ENCODE measurements around the gene PKHD1. TPM values are rescaled to one million over a fixed set of nuclear protein-coding genes. Genes with fewer than 3 reads are reported as not detected.

PKHD1 gene
- total RNA-seq, 1 donor from 2014 or later = not detected

GRCh38 chr6:51613558-51613957 is 473.9 kb downstream of the PKHD1 start:
- no peak for DNase-seq (ENCODE audit: low spot score)
- Mint-ChIP-seq H3K4me1 (ENCODE audit: low read depth) (no peaks in the 10 kb centered on the region), H3K27me3 (ENCODE audit: low read depth) (no peaks in the 10 kb centered on the region), H3K27ac (no peak overlapping the region), H3K4me3 (ENCODE audit: low read depth) (no peak overlapping the region), H3K9me3 (no peaks in the 10 kb centered on the region), H3K36me3 (ENCODE audit: low read depth) (no peaks in the 10 kb centered on the region)
- intact Hi-C loops (cut with micrococcal nuclease) = no loop called here

- no peaks in the 10 kb centered on the region for H3K27me3 Mint-ChIP-seq (ENCODE audit: low read depth)
- intact Hi-C loops (cut with micrococcal nuclease) = no loop called here
- H3K4me1 Mint-ChIP-seq (ENCODE audit: low read depth) = no peaks in the 10 kb centered on the region
- H3K27ac Mint-ChIP-seq = no peak overlapping the region
- no peak overlapping the region for H3K4me3 Mint-ChIP-seq (ENCODE audit: low read depth)
- no peaks in the 10 kb centered on the region for H3K9me3 Mint-ChIP-seq
- DNase-seq (ENCODE audit: low spot score) = no peak
- H3K36me3 Mint-ChIP-seq (ENCODE audit: low read depth) = no peaks in the 10 kb centered on the region
Observed at GRCh38 chr6:51608932-51609331, 478.5 kb downstream of the PKHD1 start.

- no peak for DNase-seq (ENCODE audit: low spot score)
- H3K27me3 Mint-ChIP-seq (ENCODE audit: low read depth) = no peaks in the 10 kb centered on the region
- H3K4me3 Mint-ChIP-seq (ENCODE audit: low read depth) = no peak overlapping the region
- no peaks in the 10 kb centered on the region for H3K4me1 Mint-ChIP-seq (ENCODE audit: low read depth)
- no peak overlapping the region for H3K27ac Mint-ChIP-seq
- H3K9me3 Mint-ChIP-seq = no peaks in the 10 kb centered on the region
- intact Hi-C loops (cut with micrococcal nuclease) = no loop called here
- no peaks in the 10 kb centered on the region for H3K36me3 Mint-ChIP-seq (ENCODE audit: low read depth)
Observed at GRCh38 chr6:51608383-51608782, 479.0 kb downstream of the PKHD1 start.

DNA sequence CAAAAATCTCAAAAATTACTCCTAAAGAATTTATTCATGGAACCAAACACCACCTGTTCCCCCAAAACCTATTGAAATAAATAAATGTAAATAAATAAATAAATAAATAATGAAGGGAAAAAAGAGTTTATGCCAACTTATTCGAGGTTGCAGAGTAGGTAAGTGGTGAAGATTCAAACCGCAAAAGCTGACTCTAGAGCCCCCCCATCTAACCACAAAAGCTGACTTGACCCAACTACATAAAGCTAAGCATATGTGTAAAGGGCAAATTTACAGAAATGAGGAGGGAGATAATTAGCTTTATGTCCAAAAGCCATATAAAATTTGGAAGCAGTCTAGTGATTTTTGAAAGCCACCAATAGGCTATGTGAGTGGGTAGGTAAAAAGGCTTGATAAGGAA is 486.9 kb downstream of the PKHD1 start:
- Mint-ChIP-seq H3K36me3 (ENCODE audit: low read depth) (no peaks in the 10 kb centered on the region), H3K9me3 (peaks cover 7% of the 10 kb centered on the region), H3K27me3 (ENCODE audit: low read depth) (no peaks in the 10 kb centered on the region), H3K4me3 (ENCODE audit: low read depth) (no peak overlapping the region), H3K4me1 (ENCODE audit: low read depth) (no peaks in the 10 kb centered on the region), H3K27ac (no peak overlapping the region)
- intact Hi-C loops (cut with micrococcal nuclease) = no loop called here
- DNase-seq (ENCODE audit: low spot score) = no peak

- intact Hi-C loops (cut with micrococcal nuclease) = no loop called here
- no peaks in the 10 kb centered on the region for H3K4me1 Mint-ChIP-seq (ENCODE audit: low read depth)
- peaks cover 11% of the 10 kb centered on the region for H3K9me3 Mint-ChIP-seq
- H3K27me3 Mint-ChIP-seq (ENCODE audit: low read depth) = no peaks in the 10 kb centered on the region
- DNase-seq (ENCODE audit: low spot score) = no peak
- H3K27ac Mint-ChIP-seq = no peak overlapping the region
- no peaks in the 10 kb centered on the region for H3K36me3 Mint-ChIP-seq (ENCODE audit: low read depth)
- no peak overlapping the region for H3K4me3 Mint-ChIP-seq (ENCODE audit: low read depth)
Observed at GRCh38 chr6:51598171-51598570, 489.2 kb downstream of the PKHD1 start.

DNA sequence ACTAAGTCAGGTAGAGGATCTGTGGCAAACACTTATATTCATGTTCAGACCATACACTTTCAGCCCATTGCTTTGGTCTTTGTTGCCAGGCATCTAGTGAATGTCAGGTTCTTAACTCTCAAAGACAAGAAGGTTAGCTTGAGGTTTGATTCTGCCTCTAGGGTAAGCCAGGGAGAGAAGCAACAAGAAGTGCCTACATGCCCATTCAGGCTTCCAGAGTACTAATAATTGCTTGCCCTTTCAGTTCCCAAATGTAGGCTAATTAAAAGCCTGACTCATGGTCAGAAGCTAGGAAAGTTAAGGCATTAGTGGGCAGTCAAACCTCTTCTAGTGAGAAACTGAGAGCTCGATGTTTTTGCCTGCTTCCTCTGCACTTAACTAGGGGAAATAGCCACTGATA is 492.4 kb downstream of the PKHD1 start:
- no peaks in the 10 kb centered on the region for H3K36me3 Mint-ChIP-seq (ENCODE audit: low read depth)
- H3K4me3 Mint-ChIP-seq (ENCODE audit: low read depth) = no peak overlapping the region
- no peaks in the 10 kb centered on the region for H3K4me1 Mint-ChIP-seq (ENCODE audit: low read depth)
- H3K9me3 Mint-ChIP-seq = peaks cover 11% of the 10 kb centered on the region
- DNase-seq (ENCODE audit: low spot score) = no peak
- intact Hi-C loops (cut with micrococcal nuclease) = no loop called here
- no peak overlapping the region for H3K27ac Mint-ChIP-seq
- H3K27me3 Mint-ChIP-seq (ENCODE audit: low read depth) = no peaks in the 10 kb centered on the region

GRCh38 chr6:51585264-51585663 is 502.1 kb downstream of the PKHD1 start:
- no peak for DNase-seq (ENCODE audit: low spot score)
- intact Hi-C loops (cut with micrococcal nuclease) = no loop called here
- H3K27ac Mint-ChIP-seq = no peak overlapping the region
- no peaks in the 10 kb centered on the region for H3K4me1 Mint-ChIP-seq (ENCODE audit: low read depth)
- no peaks in the 10 kb centered on the region for H3K27me3 Mint-ChIP-seq (ENCODE audit: low read depth)
- no peaks in the 10 kb centered on the region for H3K36me3 Mint-ChIP-seq (ENCODE audit: low read depth)
- no peaks in the 10 kb centered on the region for H3K9me3 Mint-ChIP-seq
- no peak overlapping the region for H3K4me3 Mint-ChIP-seq (ENCODE audit: low read depth)

GRCh38 chr6:51584163-51584562 is 503.2 kb downstream of the PKHD1 start:
- Mint-ChIP-seq H3K27ac (no peak overlapping the region), H3K36me3 (ENCODE audit: low read depth) (no peaks in the 10 kb centered on the region), H3K4me3 (ENCODE audit: low read depth) (no peak overlapping the region), H3K27me3 (ENCODE audit: low read depth) (no peaks in the 10 kb centered on the region), H3K4me1 (ENCODE audit: low read depth) (no peaks in the 10 kb centered on the region), H3K9me3 (no peaks in the 10 kb centered on the region)
- intact Hi-C loops (cut with micrococcal nuclease) = no loop called here
- no peak for DNase-seq (ENCODE audit: low spot score)

DNA sequence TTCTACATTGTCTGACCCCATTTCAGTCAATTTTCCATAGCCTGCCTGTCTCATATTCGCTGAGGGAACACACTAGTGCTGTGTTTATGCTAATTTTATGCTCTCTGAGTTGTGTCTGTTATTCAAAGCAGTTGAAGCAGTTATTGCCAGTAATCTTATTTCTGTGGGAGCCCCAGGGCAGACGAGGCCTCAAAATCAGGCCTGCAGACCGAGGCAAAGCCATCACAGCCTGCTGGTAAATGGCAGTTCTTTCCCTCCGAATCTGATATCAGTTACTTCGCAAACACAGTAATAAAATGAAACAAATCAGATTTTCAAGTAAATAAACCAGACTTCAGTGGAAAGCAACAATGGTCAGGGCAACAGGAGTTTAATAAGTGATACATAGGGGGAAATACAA is 508.4 kb downstream of the PKHD1 start:
- Mint-ChIP-seq H3K36me3 (ENCODE audit: low read depth) (no peaks in the 10 kb centered on the region), H3K4me3 (ENCODE audit: low read depth) (no peak overlapping the region), H3K27me3 (ENCODE audit: low read depth) (no peaks in the 10 kb centered on the region), H3K27ac (no peak overlapping the region), H3K9me3 (peaks cover 8% of the 10 kb centered on the region), H3K4me1 (ENCODE audit: low read depth) (no peaks in the 10 kb centered on the region)
- no peak for DNase-seq (ENCODE audit: low spot score)
- intact Hi-C loops (cut with micrococcal nuclease) = no loop called here

DNA sequence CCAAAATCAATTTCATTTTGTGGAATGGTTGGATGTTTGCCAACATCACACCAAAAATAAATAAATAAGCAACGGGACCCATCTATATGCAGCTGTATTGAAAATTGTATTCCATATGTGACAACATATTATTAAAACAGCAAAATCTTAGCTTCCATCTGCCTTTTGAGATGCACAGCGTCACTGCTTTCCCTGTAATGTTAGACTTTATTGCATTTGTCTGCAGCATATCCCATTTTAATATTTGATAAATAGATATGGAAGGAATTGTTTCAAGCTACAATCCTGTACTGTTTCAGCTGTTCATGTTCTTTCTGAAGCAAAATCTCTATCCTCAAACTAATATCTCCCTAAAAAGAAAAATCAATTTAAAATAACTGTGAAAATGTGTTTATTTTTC is 509.1 kb downstream of the PKHD1 start:
- intact Hi-C loops (cut with micrococcal nuclease) = no loop called here
- H3K4me3 Mint-ChIP-seq (ENCODE audit: low read depth) = no peak overlapping the region
- no peaks in the 10 kb centered on the region for H3K27me3 Mint-ChIP-seq (ENCODE audit: low read depth)
- H3K27ac Mint-ChIP-seq = no peak overlapping the region
- no peaks in the 10 kb centered on the region for H3K4me1 Mint-ChIP-seq (ENCODE audit: low read depth)
- no peaks in the 10 kb centered on the region for H3K36me3 Mint-ChIP-seq (ENCODE audit: low read depth)
- H3K9me3 Mint-ChIP-seq = peaks cover 8% of the 10 kb centered on the region
- DNase-seq (ENCODE audit: low spot score) = no peak

DNA sequence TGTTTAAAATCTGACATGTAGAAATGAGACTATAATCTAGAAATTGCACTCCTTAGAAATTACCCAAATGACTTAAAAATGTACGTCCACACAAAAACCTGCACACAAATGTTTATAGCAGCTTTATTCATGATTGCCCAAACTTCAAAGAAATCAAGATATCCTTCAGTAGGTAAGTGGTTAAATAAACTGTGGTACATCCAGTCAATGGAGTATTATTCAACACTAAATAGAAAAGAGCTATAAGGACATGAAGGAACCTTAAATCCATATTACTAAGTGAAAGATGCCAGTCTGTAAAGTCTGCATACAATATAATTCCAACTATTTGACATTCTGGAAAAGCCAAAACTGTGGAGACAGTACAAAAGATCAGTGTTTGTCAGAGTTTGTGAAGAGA is 513.4 kb downstream of the PKHD1 start:
- Mint-ChIP-seq H3K4me3 (ENCODE audit: low read depth) (no peak overlapping the region), H3K27me3 (ENCODE audit: low read depth) (no peaks in the 10 kb centered on the region), H3K9me3 (peaks cover 8% of the 10 kb centered on the region), H3K36me3 (ENCODE audit: low read depth) (no peaks in the 10 kb centered on the region), H3K27ac (no peak overlapping the region), H3K4me1 (ENCODE audit: low read depth) (no peaks in the 10 kb centered on the region)
- no peak for DNase-seq (ENCODE audit: low spot score)
- intact Hi-C loops (cut with micrococcal nuclease) = no loop called here

- H3K4me3 Mint-ChIP-seq (ENCODE audit: low read depth) = no peak overlapping the region
- H3K27me3 Mint-ChIP-seq (ENCODE audit: low read depth) = no peaks in the 10 kb centered on the region
- H3K27ac Mint-ChIP-seq = no peak overlapping the region
- no peak for DNase-seq (ENCODE audit: low spot score)
- intact Hi-C loops (cut with micrococcal nuclease) = no loop called here
- no peaks in the 10 kb centered on the region for H3K36me3 Mint-ChIP-seq (ENCODE audit: low read depth)
- no peaks in the 10 kb centered on the region for H3K4me1 Mint-ChIP-seq (ENCODE audit: low read depth)
- H3K9me3 Mint-ChIP-seq = no peaks in the 10 kb centered on the region
Observed at GRCh38 chr6:51571168-51571567, 516.2 kb downstream of the PKHD1 start.

DNA sequence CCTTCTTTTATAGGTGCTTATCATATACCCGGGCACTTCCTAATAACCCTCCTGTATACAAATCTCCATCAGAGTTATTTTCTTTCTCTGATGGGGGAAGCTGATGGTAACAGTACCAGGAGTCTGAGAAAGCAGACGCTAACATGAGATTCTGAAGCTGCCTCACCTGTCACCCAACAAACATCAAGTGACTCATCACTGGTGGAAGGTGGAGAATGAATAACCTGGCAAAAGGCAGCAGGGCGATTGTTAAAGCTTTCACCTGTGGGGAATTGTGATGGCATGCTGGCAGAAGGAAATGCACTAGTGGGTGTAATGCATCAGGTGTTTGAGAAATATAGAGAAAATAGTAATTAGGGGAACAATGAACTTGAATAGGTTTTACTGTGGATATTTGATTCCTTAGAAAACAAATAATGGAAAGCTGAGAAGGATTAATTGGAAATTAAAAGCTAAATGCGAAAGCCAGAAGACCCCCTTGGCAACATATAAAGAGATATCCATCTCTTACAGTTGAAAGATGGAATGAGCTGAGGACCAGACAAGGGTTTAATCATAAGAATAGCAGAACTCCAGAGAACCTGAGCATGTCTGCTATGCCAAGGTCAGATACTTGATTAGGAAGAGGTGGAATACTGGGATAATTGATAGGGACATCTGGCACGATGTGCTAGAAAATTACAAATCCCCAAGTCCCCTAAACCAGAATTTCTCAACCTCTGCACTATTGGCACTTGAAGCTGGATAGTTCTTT is 517.1 kb downstream of the PKHD1 start:
- H3K4me1 Mint-ChIP-seq (ENCODE audit: low read depth) = no peaks in the 10 kb centered on the region
- no peaks in the 10 kb centered on the region for H3K9me3 Mint-ChIP-seq
- intact Hi-C loops (cut with micrococcal nuclease) = no loop called here
- H3K27ac Mint-ChIP-seq = no peak overlapping the region
- H3K27me3 Mint-ChIP-seq (ENCODE audit: low read depth) = no peaks in the 10 kb centered on the region
- no peak for DNase-seq (ENCODE audit: low spot score)
- no peak overlapping the region for H3K4me3 Mint-ChIP-seq (ENCODE audit: low read depth)
- H3K36me3 Mint-ChIP-seq (ENCODE audit: low read depth) = no peaks in the 10 kb centered on the region

DNA sequence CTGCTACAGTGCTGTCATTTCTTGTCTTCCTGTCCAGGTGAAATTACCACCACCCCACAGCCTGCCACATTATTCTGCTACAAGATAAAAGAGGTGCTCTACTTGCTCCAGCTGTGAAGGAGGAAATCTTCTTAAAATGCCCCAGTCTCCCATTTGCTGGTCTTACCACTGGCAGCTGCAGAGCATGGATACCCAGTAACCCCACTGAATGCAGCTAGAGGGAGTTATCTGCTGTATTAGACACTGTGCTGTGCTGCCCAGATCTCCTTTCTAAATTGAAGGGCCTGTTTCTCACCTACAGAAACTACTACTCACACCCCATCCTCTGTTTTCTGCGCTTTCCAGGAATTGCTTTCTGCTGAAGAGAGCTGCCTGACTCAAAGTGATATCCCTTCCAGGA is 517.8 kb downstream of the PKHD1 start:
- H3K4me3 Mint-ChIP-seq (ENCODE audit: low read depth) = no peak overlapping the region
- H3K9me3 Mint-ChIP-seq = no peaks in the 10 kb centered on the region
- H3K4me1 Mint-ChIP-seq (ENCODE audit: low read depth) = no peaks in the 10 kb centered on the region
- intact Hi-C loops (cut with micrococcal nuclease) = no loop called here
- H3K36me3 Mint-ChIP-seq (ENCODE audit: low read depth) = no peaks in the 10 kb centered on the region
- H3K27ac Mint-ChIP-seq = no peak overlapping the region
- H3K27me3 Mint-ChIP-seq (ENCODE audit: low read depth) = no peaks in the 10 kb centered on the region
- DNase-seq (ENCODE audit: low spot score) = no peak
